ENCODE data around the gene DENND1A.

DENND1A gene

DNA sequence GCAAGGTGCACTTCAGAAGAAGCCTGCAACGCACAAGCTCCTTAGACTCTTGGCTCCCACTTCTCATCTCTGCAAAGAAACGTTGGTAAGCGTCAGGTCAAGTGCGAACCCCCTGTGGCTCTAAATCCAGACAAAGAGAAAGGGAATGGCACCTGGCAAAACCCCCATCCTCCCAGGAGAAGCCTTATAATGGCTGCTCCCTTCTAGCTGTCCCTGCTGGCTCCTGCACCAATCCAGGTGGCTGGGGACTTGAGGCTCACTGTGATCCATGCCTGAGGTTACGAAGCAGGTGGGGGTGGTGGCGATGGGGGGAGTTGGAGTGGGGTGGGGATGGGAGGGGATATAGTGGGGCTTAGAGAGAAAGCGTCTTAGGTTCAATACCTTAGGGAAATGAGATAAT lies 272.8 kb downstream of the DENND1A start:
- intact Hi-C loops (cut with DNase I; ENCODE audit: low total_unique reads) = no loop called here
- DNase-seq = no peak
- TF ChIP-seq, protein P1, sequence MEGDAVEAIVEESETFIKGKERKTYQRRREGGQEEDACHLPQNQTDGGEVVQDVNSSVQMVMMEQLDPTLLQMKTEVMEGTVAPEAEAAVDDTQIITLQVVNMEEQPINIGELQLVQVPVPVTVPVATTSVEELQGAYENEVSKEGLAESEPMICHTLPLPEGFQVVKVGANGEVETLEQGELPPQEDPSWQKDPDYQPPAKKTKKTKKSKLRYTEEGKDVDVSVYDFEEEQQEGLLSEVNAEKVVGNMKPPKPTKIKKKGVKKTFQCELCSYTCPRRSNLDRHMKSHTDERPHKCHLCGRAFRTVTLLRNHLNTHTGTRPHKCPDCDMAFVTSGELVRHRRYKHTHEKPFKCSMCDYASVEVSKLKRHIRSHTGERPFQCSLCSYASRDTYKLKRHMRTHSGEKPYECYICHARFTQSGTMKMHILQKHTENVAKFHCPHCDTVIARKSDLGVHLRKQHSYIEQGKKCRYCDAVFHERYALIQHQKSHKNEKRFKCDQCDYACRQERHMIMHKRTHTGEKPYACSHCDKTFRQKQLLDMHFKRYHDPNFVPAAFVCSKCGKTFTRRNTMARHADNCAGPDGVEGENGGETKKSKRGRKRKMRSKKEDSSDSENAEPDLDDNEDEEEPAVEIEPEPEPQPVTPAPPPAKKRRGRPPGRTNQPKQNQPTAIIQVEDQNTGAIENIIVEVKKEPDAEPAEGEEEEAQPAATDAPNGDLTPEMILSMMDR (IDR thresholded peaks at IDR 0.05) = no peak

DNA sequence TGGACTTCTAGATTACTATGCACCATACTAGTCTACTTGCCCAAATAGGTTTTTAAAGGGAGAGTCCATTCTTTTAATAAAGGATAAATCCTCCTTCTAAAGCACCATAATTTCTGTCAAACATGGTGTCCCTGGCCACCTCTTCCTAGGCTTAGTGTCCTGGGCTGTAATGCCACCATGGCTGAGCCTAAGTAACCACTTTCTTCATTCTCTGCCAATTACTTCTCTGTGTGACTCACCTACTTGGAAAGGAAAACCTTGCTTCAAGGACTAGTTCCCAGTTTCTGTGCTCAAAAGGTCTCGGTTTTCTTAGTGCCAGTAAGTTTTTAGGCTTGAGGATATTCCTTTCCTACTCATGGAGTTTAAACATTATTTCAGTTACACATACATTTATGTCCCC lies 273.4 kb downstream of the DENND1A start:
- intact Hi-C loops (cut with DNase I; ENCODE audit: low total_unique reads) = no loop called here
- Histone ChIP-seq H3K27me3 (no peaks in the 10 kb centered on the region), H3K4me3 (no peak overlapping the region), H3K9me3 (no peaks in the 10 kb centered on the region), H3K4me1 (peaks cover 0 to 6% (median 0%) of the 10 kb centered on the region in 4 donors), H3K36me3 (peaks cover 0 to 3% (median under 1%) of the 10 kb centered on the region in 3 donors), H3K27ac (no peak overlapping the region)
- no peak for DNase-seq
- TF ChIP-seq, protein P1 (IDR thresholded peaks at IDR 0.05) = no peak

More for the DNA sequence above, 272.8 kb downstream of the DENND1A start:
- Histone ChIP-seq H3K9me3 (peaks cover 0 to 3% (median 0%) of the 10 kb centered on the region in 3 donors), H3K4me1 (peaks cover 0 to 6% (median 0%) of the 10 kb centered on the region in 4 donors), H3K36me3 (peaks cover 3 to 4% (median 3%) of the 10 kb centered on the region in 3 donors), H3K27ac (no peak overlapping the region), H3K4me3 (no peak overlapping the region), H3K27me3 (no peaks in the 10 kb centered on the region)

DNA sequence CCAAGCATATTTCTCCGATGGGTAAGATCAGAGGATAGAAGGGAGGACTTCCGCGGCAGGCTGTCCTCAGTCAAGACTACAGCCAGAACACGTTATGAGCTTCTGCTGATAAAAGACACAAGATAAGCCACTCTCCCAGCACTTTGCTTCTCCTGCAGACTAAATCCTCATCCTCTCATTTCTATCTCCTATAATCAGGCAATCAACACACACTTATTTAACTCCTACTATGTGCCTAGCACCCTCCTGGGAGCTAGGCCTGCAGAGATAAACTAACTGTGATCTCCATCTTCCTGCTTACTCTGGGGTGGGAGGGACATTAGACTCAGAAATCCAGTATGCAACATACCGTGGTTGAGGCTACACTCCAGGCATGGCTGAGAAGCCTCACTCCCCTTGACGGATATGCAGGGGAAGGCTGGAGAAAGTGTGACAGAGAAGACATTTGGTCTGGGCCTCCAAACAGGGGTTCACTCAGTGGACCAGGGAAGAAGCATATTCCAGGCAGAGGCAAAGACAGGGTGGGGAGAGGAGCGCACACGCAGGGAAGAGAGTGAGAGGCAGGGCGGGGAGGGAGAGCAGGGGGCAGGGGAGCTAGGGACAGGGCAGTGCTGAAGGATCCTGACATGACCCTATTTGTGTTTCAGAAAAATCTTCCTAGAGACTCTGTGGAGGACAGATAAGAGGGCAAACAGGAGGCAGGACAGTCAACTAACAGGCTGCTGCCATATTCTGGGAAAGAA lies 274.1 kb downstream of the DENND1A start:
- TF ChIP-seq, protein P1 (IDR thresholded peaks at IDR 0.05) = no peak
- H3K4me3 ChIP-seq = no peak overlapping the region
- peaks cover 0 to 7% (median 5%) of the 10 kb centered on the region in 3 donors for H3K36me3 ChIP-seq
- intact Hi-C loops (cut with DNase I; ENCODE audit: low total_unique reads) = no loop called here
- no peak overlapping the region for H3K27ac ChIP-seq
- H3K27me3 ChIP-seq = no peaks in the 10 kb centered on the region
- no peak for DNase-seq
- peaks cover 0 to 6% (median 0%) of the 10 kb centered on the region in 4 donors for H3K4me1 ChIP-seq
- no peaks in the 10 kb centered on the region for H3K9me3 ChIP-seq

DNA sequence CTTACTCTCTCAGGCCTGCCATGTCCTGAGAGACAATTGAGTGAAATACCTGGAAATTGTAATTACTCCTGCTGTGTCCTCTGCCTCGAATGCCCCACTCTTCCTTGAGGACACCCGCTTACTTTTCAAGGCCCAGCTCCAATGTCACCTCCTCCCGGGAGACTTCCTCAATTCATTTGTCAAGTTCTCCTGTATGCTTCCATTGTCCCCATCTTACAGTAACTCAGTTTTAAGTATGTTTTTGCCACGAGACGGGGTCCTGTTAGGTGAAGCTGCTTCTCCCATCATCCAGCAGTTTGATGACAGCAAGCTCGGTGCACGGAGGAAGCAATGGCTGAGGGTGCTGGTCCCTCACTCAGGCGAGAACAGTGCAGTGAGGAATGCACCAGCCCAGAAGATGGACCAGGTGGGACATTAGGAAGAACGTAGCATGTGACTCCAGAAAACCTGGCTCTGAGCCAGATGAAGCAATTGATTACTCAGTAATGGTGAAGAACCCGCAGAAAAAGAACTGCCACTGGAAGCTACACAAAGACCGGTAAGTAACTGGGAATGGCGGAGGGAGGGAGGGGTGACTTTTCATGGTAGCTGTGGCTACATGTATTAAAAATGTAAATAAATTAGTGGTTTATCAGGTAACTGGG lies 274.8 kb downstream of the DENND1A start:
- TF ChIP-seq, protein P1 (IDR thresholded peaks at IDR 0.05) = no peak
- H3K27me3 ChIP-seq = no peaks in the 10 kb centered on the region
- intact Hi-C loops (cut with DNase I; ENCODE audit: low total_unique reads) = no loop called here
- H3K4me3 ChIP-seq = no peak overlapping the region
- H3K27ac ChIP-seq = no peak overlapping the region
- peaks cover 0 to 7% (median 5%) of the 10 kb centered on the region in 3 donors for H3K36me3 ChIP-seq
- H3K4me1 ChIP-seq = peaks cover 0 to 6% (median 0%) of the 10 kb centered on the region in 4 donors
- no peaks in the 10 kb centered on the region for H3K9me3 ChIP-seq
- DNase-seq = no peak

DNA sequence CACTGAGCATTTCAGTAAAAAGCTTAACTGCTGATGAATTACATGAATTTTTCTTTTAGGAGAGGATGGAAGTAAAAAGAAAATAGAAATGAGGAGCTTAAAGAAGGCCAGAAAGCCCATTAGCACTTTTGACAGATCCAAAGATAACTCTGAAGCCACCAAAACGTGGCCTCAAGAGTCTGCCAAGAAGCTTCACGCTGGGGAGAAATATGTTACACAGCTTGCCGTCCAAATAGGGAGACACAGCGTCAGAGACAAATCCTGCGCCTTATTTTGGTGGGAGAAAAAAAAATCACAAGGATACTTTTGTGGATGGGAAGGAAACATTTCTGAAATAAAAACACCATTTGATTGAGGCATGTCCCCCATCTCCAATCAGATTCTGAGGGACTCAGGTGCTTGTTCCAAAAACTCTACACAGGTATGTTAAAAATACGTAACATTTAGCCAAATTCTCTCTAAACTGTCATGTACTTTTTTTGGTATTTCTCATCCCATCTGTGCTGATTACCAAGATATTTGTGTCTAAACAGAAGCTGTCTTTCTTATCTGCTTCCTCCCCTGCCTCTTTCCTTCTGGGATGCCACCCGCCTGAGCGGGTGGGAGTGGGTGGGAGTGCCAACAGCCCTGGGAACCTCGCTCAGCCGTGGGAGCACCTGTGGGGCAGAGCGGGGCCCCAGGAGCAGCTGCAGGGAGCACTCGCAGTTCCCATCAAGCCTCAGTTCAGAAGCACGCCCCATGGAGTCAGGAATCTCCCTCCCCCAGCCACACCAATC lies 275.5 kb downstream of the DENND1A start:
- intact Hi-C loops (cut with DNase I; ENCODE audit: low total_unique reads) = no loop called here
- Histone ChIP-seq H3K27me3 (no peaks in the 10 kb centered on the region), H3K36me3 (peaks cover 0 to 7% (median 5%) of the 10 kb centered on the region in 3 donors), H3K27ac (no peak overlapping the region), H3K4me1 (peaks cover 0 to 6% (median 0%) of the 10 kb centered on the region in 4 donors), H3K4me3 (no peak overlapping the region), H3K9me3 (no peaks in the 10 kb centered on the region)
- TF ChIP-seq, protein P1 (IDR thresholded peaks at IDR 0.05) = no peak
- DNase-seq = no peak

Data from tibial artery (tissue), 4 donors.